HFF-Myc (cell line): ENCODE measurements around the gene EGLN2.
"Not testable (repeated sequence)": the region's sequence is repeated elsewhere in the genome, so short reads cannot be mapped to it uniquely, and the experiment has no call there.

Experiments
- DNase-seq: peaks from one replicate; pipeline ENCODE4 v3.0.0-alpha.2; 2011; ENCODE audit warnings: low read depth; ENCODE audit errors: extremely low read depth
- H3K4me3 ChIP-seq: replicated peaks from 2 replicates; pipeline ENCODE4 v1.5.1; 2011; ENCODE audit warnings: low read depth, mild to moderate bottlenecking, control low read depth, low read length
- CTCF ChIP-seq: IDR thresholded peaks from 2 replicates; pipeline ENCODE4 v1.5.1; 2012; ENCODE audit warnings: mild to moderate bottlenecking, low read depth, low read length, control low read depth; ENCODE audit errors: missing control alignments

Gene EGLN2

GRCh38 chr19:40783711-40784110 lies 15.3 kb upstream of the EGLN2 start:
- DNase-seq: no peak
- no peak for TF ChIP-seq CTCF

GRCh38 chr19:40784146-40784545 lies 14.8 kb upstream of the EGLN2 start:
- not testable (repeated sequence) for DNase-seq, H3K4me3 ChIP-seq

More at GRCh38 chr19:40783711-40784110, 15.3 kb upstream of the EGLN2 start:
- no peak overlapping the region for H3K4me3 ChIP-seq

- TF ChIP-seq CTCF: no peak
- no peak overlapping the region for H3K4me3 ChIP-seq
- no peak for DNase-seq
These were observed 13.5 kb upstream of the EGLN2 start for GRCh38 chr19:40785526-40785925.

GRCh38 chr19:40786060-40787037 lies 12.6 kb upstream of the EGLN2 start:
- DNase-seq: no peak

GRCh38 chr19:40791349-40791748 lies 7.6 kb upstream of the EGLN2 start:
- no peak for TF ChIP-seq CTCF

More at GRCh38 chr19:40786060-40787037, 12.6 kb upstream of the EGLN2 start:
- no peak for TF ChIP-seq CTCF
- no peak overlapping the region for H3K4me3 ChIP-seq

GRCh38 chr19:40791996-40792395 lies 7.0 kb upstream of the EGLN2 start:
- no peak for DNase-seq
- TF ChIP-seq CTCF: no peak
- no peak overlapping the region for H3K4me3 ChIP-seq

More at GRCh38 chr19:40791349-40791748, 7.6 kb upstream of the EGLN2 start:
- no peak for DNase-seq
- no peak overlapping the region for H3K4me3 ChIP-seq

GRCh38 chr19:40797166-40797962 lies 1.6 kb upstream of the EGLN2 start:
- no peak for DNase-seq
- no peak for TF ChIP-seq CTCF
- no peak overlapping the region for H3K4me3 ChIP-seq
